Heart right ventricle (tissue), 16 donors: ENCODE data around the gene SOCS7. TPM values are rescaled to one million over a fixed set of nuclear protein-coding genes. Genes with fewer than 3 reads are reported as not detected.

ENCODE experiments used
- ATAC-seq, 8 donors: fragments of 200-7000 bp; cut with Tn5 transposase; one replicate each; pipeline ENCODE4 v1.9.1; 2020; ENCODE audit warnings: mild to moderate bottlenecking in 8 of 8, moderate library complexity in 8 of 8, moderate number of reproducible peaks in 1 of 8
- DNase-seq, 2 donors: peaks; one replicate each; pipeline ENCODE4 v3.0.0-alpha.2; 2020
- H3K27ac ChIP-seq, 10 donors: fragments of 200-600 bp; sonication (generic) in 2 of 10; one replicate each; pipeline versions ENCODE4 v1.5.0 to v1.8.0; 2020 to 2022; ENCODE audit warnings: mild to moderate bottlenecking in 3 of 10
- H3K27me3 ChIP-seq, 7 donors: fragments of 200-600 bp; one replicate each; pipeline ENCODE4 v1.8.0; 2021 to 2022; ENCODE audit warnings: mild to moderate bottlenecking in 2 of 7
- H3K36me3 ChIP-seq, 9 donors: fragments of 200-600 bp; sonication (generic) in 1 of 9; one replicate each; pipeline versions ENCODE4 v1.5.0 to v1.8.0; 2020 to 2022; ENCODE audit warnings: mild to moderate bottlenecking in 2 of 9
- H3K4me1 ChIP-seq, 9 donors: fragments of 200-600 bp; sonication (generic) in 1 of 9; one replicate each; pipeline versions ENCODE4 v1.5.0 to v1.8.0; 2020 to 2022; ENCODE audit warnings: mild to moderate bottlenecking in 4 of 9
- H3K4me3 ChIP-seq, 10 donors: fragments of 200-600 bp; sonication (generic) in 2 of 10; one replicate each; pipeline versions ENCODE4 v1.5.0 to v1.8.0; 2020 to 2022; ENCODE audit warnings: mild to moderate bottlenecking in 7 of 10, moderate library complexity in 2 of 10
- H3K9me3 ChIP-seq, 11 donors: fragments of 200-600 bp in 10 of 11; sonication (generic) in 2 of 11; one replicate each; pipeline versions ENCODE4 v1.5.0 to v1.8.0; 2013 to 2022; ENCODE audit warnings: mild to moderate bottlenecking in 2 of 11, control low read depth in 1 of 11, moderate library complexity in 1 of 11
- CTCF ChIP-seq, 9 donors: fragments of 200-600 bp; sonication (generic) in 2 of 9; IDR thresholded peaks; one replicate each; pipeline versions ENCODE4 v1.5.0 to v1.8.0; 2021 to 2022; ENCODE audit warnings: antibody characterized with exemption in 9 of 9, mild to moderate bottlenecking in 5 of 9, moderate library complexity in 1 of 9
- WGBS, 2 donors: extraction: QIAGEN DNeasy Blood & Tissue Kit; methylation state at CpG; one replicate each; pipeline ENCODE4 v1.1.7; 2013; ENCODE audit warnings: inconsistent platforms in 1 of 2; 5-methylcytosine and 5-hydroxymethylcytosine counted together
- intact Hi-C, 10 donors: fragments of 100-400 bp; cut with DNase I; formaldehyde crosslinking; loops; one replicate each; pipeline versions ENCODE4 v1.11.1 to v1.14.2; 2022
- polyA plus RNA-seq, 2 donors: library from polyadenylated mRNA; stranded (reverse); fragments of 200-250 nt; gene quantifications; one replicate each; pipeline ENCODE4 v1.2.3, GENCODE V29; 2013
- total RNA-seq, 10 donors: library from RNA; stranded (reverse); fragmentation: NEBNext Ultra II Directional in 3 of 10; extraction: Animal tissue kit (Norgen Biotek cat#: 25700) in 3 of 10; gene quantifications; one replicate each; pipeline versions ENCODE4 v1.2.1 to v1.2.4, GENCODE V29; 2021 to 2023
- donor health status: Arrhythmogenic right ventricular cardiomyopathy.
- donor health status: ischemic (EF 13 %, LVEDD 7.1; RV severe dilation, severe dysfunction).
- donor health status: healthy with polysubstance abuse.
- donor health status: DM: no; HTN: yes; CAD: no.
- donor health status: DM: no; HTN: no; CAD: no.
- donor health status: ischemic (EF 25% LVEDD 6.9; RV normal size, moderate dysfunction).
- donor health status: ischemic (EF 25% LVEDD 5.7; RV mildly dilated, moderate dysfunction).
- donor health status: healthy.
- donor health status: DM: yes; HTN: yes; CAD: no.
- donor health status: Ischemic cardiomyopathy.
- donor health status: ischemic (EF 35%, LVEDD 5.7; RV mildly dilated, moderate dysfunction).
- donor health status: nonischemic (EF 11% LVEDD 7.7; RV severe dilation, severe dysfunction).
- donor health status: DM: yes; HTN: yes; CAD: no.
- donor health status: PGD.
- donor health status: ischemic (EF 29% LVEDD 5.4; RV normal size, mild dysfunction).
- donor health status: nonischemic (EF 23%, LVEDD 6.1; RV moderate dilation, normal function).

SOCS7 gene
- total and polyA plus RNA-seq, 12 donors, result 2.9 to 23.8 (median 15.1) TPM

DNA sequence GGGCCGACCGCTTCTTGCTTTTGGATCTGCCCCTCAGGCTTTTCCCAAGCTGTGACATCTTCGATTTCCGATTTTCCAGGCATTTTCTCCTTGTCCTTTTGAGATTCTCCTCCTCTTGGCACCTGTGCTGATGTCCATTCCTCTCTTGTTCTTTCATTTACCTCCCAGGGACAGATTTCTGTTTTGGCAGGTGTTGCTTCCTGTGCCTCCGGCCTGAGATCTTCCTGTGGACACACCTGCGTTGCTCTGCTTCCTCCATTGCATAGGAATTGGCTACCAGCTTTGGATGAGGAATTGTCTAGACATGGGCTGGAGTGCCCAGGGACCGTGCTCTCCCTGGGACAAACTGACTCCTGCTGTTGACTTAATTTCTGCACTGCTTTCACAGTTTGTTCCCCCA lies 23.0 kb upstream of the SOCS7 start:
- H3K36me3 ChIP-seq, result peaks cover 0 to 7% (median 2%) of the 10 kb centered on the region in 9 donors
- no peak overlapping the region for H3K27ac ChIP-seq
- no peaks in the 10 kb centered on the region for H3K9me3 ChIP-seq
- H3K4me3 ChIP-seq, result no peak overlapping the region
- DNase-seq, result no peak
- intact Hi-C loops, result loop anchor here in 1 of 10 donors (10.0 kb wide), 1 partner anchor 76 kb away; no protein-coding TSS in a partner anchor
- peaks cover 0 to 22% (median 3%) of the 10 kb centered on the region in 7 donors for H3K27me3 ChIP-seq
- 72 to 78% methylated on average over 7 of the region's 7 CpGs for WGBS, 2 donors
- no peak for TF ChIP-seq CTCF (IDR thresholded peaks at IDR 0.05)
- no peak for ATAC-seq
- H3K4me1 ChIP-seq, result peaks cover 0 to 17% (median 10%) of the 10 kb centered on the region in 9 donors

GRCh38 chr17:38329284-38329683 lies 22.4 kb upstream of the SOCS7 start:
- Histone ChIP-seq H3K9me3 (no peaks in the 10 kb centered on the region), H3K36me3 (peaks cover 0 to under 1% (median 0%) of the 10 kb centered on the region in 9 donors), H3K27ac (no peak overlapping the region), H3K4me1 (peaks cover 0 to 15% (median 10%) of the 10 kb centered on the region in 9 donors), H3K4me3 (no peak overlapping the region), H3K27me3 (peaks cover 0 to 29% (median 9%) of the 10 kb centered on the region in 7 donors)
- DNase-seq, result no peak
- intact Hi-C loops, result loop anchor here in 1 of 10 donors (10.0 kb wide), 1 partner anchor 76 kb away; no protein-coding TSS in a partner anchor
- 69 to 74% methylated on average over 7 of the region's 7 CpGs for WGBS, 2 donors
- ATAC-seq, result no peak
- TF ChIP-seq CTCF (IDR thresholded peaks at IDR 0.05), result no peak

DNA sequence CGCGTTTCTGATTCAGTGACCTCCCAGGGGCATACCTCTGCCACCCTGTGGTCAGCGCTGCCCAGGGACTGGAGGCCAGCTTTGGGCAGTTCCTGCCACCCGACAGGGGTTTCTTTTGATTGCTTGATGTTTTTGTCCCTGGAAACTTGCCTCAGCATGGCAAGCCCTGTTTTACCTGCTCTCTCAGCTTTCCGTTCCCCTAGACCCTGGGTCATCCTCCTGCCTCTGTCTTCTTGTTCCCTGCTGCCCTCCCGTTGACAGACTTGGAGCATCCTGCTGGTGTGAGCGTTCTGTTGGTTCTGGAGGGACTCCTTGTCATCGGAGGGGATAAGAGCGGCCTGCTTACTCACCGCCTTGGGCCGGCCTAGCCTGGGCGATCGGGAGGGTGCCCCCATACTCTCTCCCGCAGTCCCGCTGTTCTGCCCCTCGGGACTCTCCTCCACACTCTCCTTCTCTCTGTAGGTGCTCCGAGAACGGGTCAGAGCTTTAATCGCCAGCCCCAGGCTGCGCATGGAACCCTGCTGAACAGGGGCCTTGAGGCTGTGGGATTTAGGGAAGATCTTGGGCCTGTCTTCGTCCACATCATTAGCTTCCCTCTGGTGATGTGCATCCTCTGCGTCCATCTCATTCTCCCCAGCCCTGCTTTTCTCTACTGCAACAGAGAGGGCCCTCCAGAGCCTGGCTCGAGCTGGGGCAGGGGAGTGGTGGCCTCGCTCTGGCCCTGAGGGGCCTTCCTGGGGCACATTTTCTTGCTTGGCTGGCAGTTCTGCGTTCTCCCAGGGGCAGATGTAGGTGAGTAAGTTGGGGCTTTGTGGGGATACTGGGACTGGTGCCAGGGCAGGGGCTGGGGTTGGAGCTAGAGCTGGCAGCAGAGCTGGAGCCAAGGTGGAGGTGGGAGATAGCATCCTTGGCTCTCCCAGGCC lies 21.6 kb upstream of the SOCS7 start:
- intact Hi-C loops, result loop anchor here in 1 of 10 donors (10.0 kb wide), 1 partner anchor 75 kb away; no protein-coding TSS in a partner anchor

More for the DNA sequence above, 21.6 kb upstream of the SOCS7 start:
- H3K4me3 ChIP-seq, result no peak overlapping the region
- DNase-seq, result no peak
- no peak overlapping the region for H3K27ac ChIP-seq
- H3K4me1 ChIP-seq, result peaks cover 0 to 15% (median 10%) of the 10 kb centered on the region in 9 donors
- TF ChIP-seq CTCF (IDR thresholded peaks at IDR 0.05), result no peak
- 89 to 90% methylated on average over 25 of the region's 25 CpGs for WGBS, 2 donors
- peaks cover 0 to 29% (median 11%) of the 10 kb centered on the region in 7 donors for H3K27me3 ChIP-seq
- H3K9me3 ChIP-seq, result no peaks in the 10 kb centered on the region
- no peaks in the 10 kb centered on the region for H3K36me3 ChIP-seq
- no peak for ATAC-seq
